ENCODE results near the gene MYMX. TPM values are rescaled to one million over a fixed set of nuclear protein-coding genes. Genes with fewer than 3 reads are reported as not detected.

Gene MYMX
- not detected for polyA plus RNA-seq (2012; ENCODE audit: missing spikeins)

DNA sequence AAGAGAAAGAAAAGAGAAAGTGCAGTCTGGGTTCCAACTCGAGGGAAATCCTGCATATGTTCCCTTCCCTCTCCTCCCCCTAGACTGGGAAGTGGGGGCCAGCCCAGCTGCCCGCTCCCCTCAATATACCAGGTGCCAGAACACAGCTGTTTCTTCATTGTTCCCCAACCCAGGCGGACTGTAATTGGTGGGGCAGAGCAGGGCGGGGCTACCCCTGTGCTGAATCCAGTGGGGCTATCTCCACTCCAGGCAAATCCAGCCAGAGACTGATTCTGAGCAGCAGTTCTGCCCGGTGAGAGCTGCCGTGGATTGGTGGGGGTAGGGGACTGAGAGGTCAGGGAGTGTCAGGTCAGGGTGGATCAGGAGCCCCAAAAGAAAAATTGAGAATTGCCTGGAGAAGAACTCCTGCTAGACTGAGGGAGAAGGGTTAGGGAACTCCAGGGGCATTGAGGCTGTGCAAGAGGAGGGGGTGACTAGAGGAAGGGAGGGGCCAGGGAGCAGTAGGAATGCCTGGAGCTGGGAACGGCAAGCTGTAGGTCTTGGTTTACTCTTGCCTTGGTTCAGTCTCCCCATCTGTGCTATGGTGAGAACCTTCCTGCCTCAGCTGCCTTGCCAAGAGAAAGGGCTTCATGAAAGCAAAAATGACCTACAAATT lies at the start of gene MYMX:
TSS of gene MYMX (plus strand) at position 250 of the 655 bp plus-strand sequence. CDS start 546 bp downstream, outside the sequence.
- TF ChIP-seq POLR2AphosphoS5 (IDR thresholded peaks at IDR 0.05; ENCODE audit: low read depth, low read length) (no peak), TAF1 (IDR thresholded peaks at IDR 0.05; ENCODE audit: borderline replicate concordance, low read depth, low read length) (no peak), POLR2A (IDR thresholded peaks at IDR 0.05; ENCODE audit: low read depth, low read length) (no peak)
- no peak for DNase-seq (ENCODE audit: insufficient read length)
- no peak for FAIRE-seq

DNA sequence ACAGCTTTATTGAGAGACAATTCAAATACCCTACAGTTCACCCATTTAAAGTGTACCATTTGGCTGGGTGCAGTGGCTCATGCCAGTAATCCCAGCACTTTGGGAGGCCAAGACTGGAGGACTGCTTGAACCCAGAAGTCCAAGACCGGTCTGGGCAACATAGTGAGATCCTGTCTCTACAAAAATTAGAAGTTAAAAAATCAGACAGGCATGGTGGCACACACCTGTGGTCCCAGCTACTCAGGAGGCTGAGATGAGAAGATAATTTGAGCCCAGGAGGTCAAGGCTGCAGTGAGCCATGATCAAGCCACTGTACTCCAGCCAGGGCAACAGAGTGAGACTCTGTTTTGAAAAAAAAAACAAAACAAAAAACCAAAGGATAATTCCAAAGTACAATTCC lies 49.2 kb upstream of the MYMX start:
- TF ChIP-seq POLR2AphosphoS5 (IDR thresholded peaks at IDR 0.05; ENCODE audit: low read depth, low read length) (no peak), POLR2A (IDR thresholded peaks at IDR 0.05; ENCODE audit: low read depth, low read length) (no peak), TAF1 (IDR thresholded peaks at IDR 0.05; ENCODE audit: borderline replicate concordance, low read depth, low read length) (no peak)
- DNase-seq (ENCODE audit: insufficient read length) (no peak), FAIRE-seq (no peak)

DNA sequence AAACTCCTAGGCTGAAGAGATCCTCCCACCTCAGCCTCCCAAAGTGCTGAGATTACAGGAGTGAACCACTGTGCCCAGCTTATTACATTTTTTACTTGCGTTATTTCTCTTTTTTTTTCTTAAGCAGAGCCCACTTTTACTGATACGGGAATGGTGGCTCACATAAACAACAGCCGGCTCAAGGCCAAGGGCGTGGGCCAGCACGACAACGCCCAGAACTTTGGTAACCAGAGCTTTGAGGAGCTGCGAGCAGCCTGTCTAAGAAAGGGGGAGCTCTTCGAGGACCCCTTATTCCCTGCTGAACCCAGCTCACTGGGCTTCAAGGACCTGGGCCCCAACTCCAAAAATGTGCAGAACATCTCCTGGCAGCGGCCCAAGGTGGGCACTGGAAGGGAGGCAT lies 47.6 kb upstream of the MYMX start:
- TF ChIP-seq POLR2A (IDR thresholded peaks at IDR 0.05; ENCODE audit: low read depth, low read length): no peak
- TF ChIP-seq POLR2AphosphoS5 (IDR thresholded peaks at IDR 0.05; ENCODE audit: low read depth, low read length): no peak
- no peak for TF ChIP-seq TAF1 (IDR thresholded peaks at IDR 0.05; ENCODE audit: borderline replicate concordance, low read depth, low read length)
- DNase-seq (ENCODE audit: insufficient read length) (no peak), FAIRE-seq (no peak)

DNA sequence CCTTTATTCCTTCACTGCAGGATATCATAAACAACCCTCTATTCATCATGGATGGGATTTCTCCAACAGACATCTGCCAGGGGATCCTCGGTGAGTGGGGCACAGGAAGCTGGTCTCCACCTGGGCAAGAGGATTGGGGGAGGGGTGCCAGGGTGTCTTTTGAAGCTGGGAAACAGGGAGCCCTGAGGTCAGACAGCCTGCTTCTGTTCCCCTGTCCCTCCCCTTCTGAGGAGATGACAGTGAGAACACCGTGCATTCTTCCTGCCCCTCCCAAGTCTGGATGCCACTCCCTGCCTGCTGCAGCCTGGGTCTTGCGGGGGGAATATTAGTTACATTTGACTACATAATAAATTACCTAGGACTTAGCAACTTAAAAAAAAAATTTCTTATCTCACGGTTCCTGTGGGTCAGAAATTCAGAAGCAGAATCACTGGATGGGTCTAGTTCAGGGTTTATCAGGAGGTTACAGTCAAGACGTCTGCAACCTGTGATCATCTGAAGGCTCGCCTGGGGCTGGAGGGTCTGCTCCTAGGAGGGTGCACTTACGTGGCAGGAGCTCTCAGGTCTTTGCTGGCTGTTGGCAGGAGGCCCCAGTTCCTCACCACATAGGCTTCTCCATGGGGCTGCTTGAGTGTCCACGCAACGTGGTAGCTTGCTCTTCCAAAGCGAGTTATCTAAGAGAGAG lies 46.7 kb upstream of the MYMX start:
- DNase-seq (ENCODE audit: insufficient read length) (no peak), FAIRE-seq (no peak)
- TF ChIP-seq POLR2A (IDR thresholded peaks at IDR 0.05; ENCODE audit: low read depth, low read length) (no peak), POLR2AphosphoS5 (IDR thresholded peaks at IDR 0.05; ENCODE audit: low read depth, low read length) (no peak), TAF1 (IDR thresholded peaks at IDR 0.05; ENCODE audit: borderline replicate concordance, low read depth, low read length) (no peak)

DNA sequence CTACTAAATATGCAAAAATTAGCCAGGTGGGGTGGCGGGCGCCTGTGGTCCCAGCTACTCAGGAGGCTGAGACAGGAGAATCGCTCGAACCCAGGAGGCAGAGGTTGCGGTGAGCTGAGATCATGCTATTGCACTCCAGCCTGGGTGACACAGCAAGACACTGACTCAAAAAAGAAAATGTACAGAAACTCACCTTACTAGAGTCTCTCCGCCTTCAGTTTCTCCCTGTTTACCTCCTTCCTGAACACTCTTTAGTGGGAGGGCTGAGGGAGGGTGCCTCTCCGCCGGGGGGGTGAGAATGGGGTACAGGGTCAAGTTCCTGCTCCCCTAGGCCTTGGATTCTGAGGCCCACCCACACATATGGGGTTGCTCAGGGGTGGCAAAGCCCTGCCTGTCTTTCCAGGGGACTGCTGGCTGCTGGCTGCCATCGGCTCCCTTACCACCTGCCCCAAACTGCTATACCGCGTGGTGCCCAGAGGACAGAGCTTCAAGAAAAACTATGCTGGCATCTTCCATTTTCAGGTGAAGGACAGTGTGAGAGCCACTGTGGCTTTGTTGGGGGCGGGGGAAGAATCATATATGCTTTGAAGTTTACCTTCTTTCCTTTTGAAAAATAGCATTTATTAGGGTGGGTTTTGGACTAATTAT lies 44.7 kb upstream of the MYMX start:
- DNase-seq (ENCODE audit: insufficient read length) (no peak), FAIRE-seq (no peak)
- no peak for TF ChIP-seq POLR2A (IDR thresholded peaks at IDR 0.05; ENCODE audit: low read depth, low read length)
- TF ChIP-seq TAF1 (IDR thresholded peaks at IDR 0.05; ENCODE audit: borderline replicate concordance, low read depth, low read length): no peak
- no peak for TF ChIP-seq POLR2AphosphoS5 (IDR thresholded peaks at IDR 0.05; ENCODE audit: low read depth, low read length)

DNA sequence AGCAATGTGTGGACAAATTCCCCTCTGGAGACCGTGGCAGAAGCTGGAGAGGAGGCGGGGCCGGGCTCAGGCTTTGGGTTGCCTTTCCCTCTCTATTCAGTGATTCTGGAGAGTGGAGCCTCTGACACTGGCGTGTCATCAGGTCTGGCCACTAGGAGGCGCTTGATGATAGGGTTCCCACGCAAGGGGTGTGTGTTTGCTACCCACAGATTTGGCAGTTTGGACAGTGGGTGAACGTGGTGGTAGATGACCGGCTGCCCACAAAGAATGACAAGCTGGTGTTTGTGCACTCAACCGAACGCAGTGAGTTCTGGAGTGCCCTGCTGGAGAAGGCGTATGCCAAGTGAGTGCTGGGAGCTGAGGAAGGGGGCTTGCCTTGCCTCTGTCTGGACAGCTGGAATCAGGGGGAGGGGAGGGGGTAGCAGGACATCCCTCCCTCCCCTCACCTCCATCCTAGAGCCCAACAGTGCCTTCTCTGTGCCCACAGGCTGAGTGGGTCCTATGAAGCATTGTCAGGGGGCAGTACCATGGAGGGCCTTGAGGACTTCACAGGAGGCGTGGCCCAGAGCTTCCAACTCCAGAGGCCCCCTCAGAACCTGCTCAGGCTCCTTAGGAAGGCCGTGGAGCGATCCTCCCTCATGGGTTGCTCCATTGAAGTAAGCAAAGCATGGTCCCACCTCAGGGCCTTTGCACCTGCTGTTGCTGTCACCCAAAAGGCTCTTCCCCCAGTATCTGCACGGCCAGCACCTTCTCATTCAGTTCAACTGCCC lies 43.8 kb upstream of the MYMX start:
- FAIRE-seq: peak; percentile 75
- peak; percentile 78 for DNase-seq (ENCODE audit: insufficient read length)
- TF ChIP-seq POLR2AphosphoS5 (IDR thresholded peaks at IDR 0.05; ENCODE audit: low read depth, low read length) (no peak), TAF1 (IDR thresholded peaks at IDR 0.05; ENCODE audit: borderline replicate concordance, low read depth, low read length) (no peak), POLR2A (IDR thresholded peaks at IDR 0.05; ENCODE audit: low read depth, low read length) (no peak)

DNA sequence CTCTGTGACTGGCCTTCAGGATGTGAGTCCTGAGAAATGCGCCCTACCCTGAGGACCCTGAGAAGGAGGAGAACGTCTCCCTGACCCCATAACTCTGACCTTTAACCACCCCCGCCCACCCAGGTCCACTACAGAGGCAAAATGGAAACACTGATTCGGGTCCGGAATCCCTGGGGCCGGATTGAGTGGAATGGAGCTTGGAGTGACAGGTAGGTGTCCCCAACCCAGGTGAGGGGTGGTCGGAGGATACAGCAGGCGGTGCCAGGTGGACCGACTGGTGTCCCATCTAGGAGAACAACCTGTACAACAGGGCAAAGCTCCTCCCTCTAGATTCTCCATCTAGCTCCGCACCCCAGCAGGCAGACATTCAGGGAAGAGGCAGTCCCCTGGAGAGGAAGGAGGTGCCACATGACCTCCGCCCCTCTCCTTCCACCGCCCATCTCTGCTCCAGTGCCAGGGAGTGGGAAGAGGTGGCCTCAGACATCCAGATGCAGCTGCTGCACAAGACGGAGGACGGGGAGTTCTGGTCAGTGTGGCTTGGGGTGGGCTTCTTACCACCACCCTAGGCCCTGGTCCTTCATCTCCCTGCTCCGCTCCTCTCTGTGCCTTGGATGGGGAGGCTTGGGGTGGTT lies 40.5 kb upstream of the MYMX start:
- FAIRE-seq (no peak), DNase-seq (ENCODE audit: insufficient read length) (no peak)
- TF ChIP-seq POLR2AphosphoS5 (IDR thresholded peaks at IDR 0.05; ENCODE audit: low read depth, low read length) (no peak), TAF1 (IDR thresholded peaks at IDR 0.05; ENCODE audit: borderline replicate concordance, low read depth, low read length) (no peak), POLR2A (IDR thresholded peaks at IDR 0.05; ENCODE audit: low read depth, low read length) (no peak)

DNA sequence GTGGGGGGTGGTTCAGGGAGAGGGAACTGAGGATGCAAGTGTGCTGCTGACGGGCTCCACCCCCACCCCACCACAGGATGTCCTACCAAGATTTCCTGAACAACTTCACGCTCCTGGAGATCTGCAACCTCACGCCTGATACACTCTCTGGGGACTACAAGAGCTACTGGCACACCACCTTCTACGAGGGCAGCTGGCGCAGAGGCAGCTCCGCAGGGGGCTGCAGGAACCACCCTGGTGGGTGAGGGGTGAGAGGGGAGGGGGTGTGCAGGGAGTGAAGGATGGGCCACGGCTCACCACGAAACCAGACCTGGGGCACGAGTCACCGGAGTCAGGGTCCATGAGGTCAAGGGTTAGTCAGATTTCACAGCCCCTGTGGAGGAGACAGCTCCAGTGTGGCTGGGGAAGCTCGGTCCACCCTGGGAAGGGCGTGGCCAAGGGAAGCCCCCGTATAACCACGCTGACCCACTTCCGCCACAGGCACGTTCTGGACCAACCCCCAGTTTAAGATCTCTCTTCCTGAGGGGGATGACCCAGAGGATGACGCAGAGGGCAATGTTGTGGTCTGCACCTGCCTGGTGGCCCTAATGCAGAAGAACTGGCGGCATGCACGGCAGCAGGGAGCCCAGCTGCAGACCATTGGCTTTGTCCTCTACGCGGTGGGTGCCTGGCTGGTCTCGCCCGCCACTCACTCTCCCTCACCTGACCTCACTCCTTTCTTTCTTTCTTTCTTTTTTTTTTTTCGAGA lies 39.8 kb upstream of the MYMX start:
- DNase-seq (ENCODE audit: insufficient read length) (peak; percentile 61), FAIRE-seq (peak; percentile 76)
- TF ChIP-seq POLR2A (IDR thresholded peaks at IDR 0.05; ENCODE audit: low read depth, low read length) (no peak), TAF1 (IDR thresholded peaks at IDR 0.05; ENCODE audit: borderline replicate concordance, low read depth, low read length) (no peak), POLR2AphosphoS5 (IDR thresholded peaks at IDR 0.05; ENCODE audit: low read depth, low read length) (no peak)

DNA sequence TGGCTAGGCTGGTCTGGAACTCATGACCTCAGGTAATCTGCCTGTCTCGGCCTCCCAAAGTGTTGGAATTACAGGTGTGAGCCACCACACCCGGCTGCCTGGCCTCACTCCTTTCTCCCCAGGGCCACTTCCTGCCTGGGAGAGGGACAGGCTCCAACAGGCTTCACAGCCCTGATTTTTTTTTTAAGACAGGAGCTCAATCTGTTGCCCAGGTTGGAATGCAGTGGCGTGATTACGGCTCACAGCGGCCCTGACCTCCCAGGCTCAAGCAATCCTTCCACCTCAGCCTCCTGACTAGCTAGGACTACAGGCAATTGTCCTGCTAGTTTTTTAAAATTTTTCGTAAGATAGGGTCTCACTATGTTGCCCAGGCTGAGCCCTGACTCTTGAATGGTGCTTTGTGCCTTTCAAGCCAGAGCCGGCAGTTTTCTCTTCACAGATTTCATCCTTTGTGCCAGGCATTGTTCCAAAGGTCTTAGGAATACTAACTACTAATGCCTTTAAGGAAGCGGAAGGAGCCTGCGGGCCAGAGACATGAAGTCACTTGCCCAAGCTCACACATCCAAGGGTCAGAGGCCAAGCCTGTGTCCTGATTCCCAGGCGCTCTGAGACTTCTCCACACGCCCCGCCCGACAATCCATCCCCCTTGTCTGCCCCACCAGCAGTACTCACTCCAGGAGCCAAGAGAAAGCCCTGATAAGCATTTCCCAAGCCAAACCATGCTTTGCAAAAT lies 38.9 kb upstream of the MYMX start:
- no peak for DNase-seq (ENCODE audit: insufficient read length)
- TF ChIP-seq POLR2AphosphoS5 (IDR thresholded peaks at IDR 0.05; ENCODE audit: low read depth, low read length): no peak
- no peak for TF ChIP-seq TAF1 (IDR thresholded peaks at IDR 0.05; ENCODE audit: borderline replicate concordance, low read depth, low read length)
- no peak for TF ChIP-seq POLR2A (IDR thresholded peaks at IDR 0.05; ENCODE audit: low read depth, low read length)
- FAIRE-seq: no peak

Measured in GM12892 (cell line).